ENCODE measurements around the gene SMIM20. TPM values are rescaled to one million over a fixed set of nuclear protein-coding genes. Genes with fewer than 3 reads are reported as not detected.

Gene SMIM20
- total and polyA plus RNA-seq, 2 experiments from 2014 or later, result 56.6 to 82.9 TPM

DNA sequence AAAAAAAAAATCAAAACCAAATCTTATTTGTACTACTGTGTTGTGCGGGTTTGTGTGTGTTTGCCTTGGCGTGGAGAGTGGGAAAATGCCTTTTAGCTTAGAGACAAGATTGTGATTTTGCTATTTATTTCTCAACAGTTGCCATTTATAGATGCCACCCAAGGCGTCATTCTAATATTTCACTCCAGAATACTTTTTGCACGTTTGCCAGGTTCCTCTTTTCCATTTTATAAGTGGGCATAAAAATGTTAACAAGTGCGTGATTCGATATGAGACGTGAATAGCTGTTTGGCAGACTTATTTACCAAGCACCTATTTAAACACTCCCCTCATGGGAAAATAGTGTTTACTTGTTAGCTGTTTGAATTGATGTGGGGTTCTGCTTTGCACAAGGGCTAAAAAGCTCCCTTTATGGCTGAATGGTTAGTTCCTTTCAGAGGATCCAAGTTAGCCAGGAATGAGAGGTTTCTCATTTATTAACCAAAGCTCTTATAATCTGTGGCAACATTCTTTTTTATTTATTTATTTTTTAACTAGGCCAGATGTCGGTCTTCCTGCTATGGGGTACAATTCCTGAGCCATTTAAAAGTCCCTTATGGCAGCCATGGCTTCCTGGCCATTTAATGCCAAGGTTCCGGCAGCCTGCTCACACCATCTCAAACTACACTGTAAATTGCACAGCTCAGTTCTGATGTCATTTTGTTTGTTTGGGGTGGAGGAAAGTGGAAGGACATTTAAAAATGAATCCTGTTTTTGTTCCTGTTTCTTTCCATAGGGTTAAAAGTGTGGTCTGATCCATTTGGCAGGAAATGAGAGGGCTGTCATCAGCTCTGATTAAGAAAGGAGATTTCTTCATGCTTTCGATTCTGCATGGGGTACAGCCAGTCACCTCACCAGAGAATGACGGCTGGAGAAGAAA is 14.6 kb downstream of the SMIM20 start:
- H3K27ac ChIP-seq (ENCODE audit: low read depth), result no peak overlapping the region
- no peak overlapping the region for H3K4me2 ChIP-seq
- H4K20me1 ChIP-seq (replicated peaks; ENCODE audit: insufficient read depth), result no peaks in the 10 kb centered on the region
- H3F3A ChIP-seq (replicated peaks; ENCODE audit: low read depth), result no peaks in the 10 kb centered on the region
- H3K4me1 ChIP-seq (ENCODE audit: insufficient read depth), result no peaks in the 10 kb centered on the region
- H3K9me3 Mint-ChIP-seq, result no peaks in the 10 kb centered on the region
- peaks cover 12% of the 10 kb centered on the region; the same call in 1 of the 3 replicates for H3K4me1 Mint-ChIP-seq
- no peaks in the 10 kb centered on the region for H3K27me3 ChIP-seq (ENCODE audit: insufficient read depth)
- H3K79me2 ChIP-seq (replicated peaks; ENCODE audit: insufficient read depth), result peaks cover 15% of the 10 kb centered on the region
- TF ChIP-seq ZNF331 (CRISPR knock-in tag; IDR thresholded peaks at IDR 0.05; ENCODE audit: low read depth) (no peak), EZH2phosphoT487 (IDR thresholded peaks at IDR 0.05; ENCODE audit: unreplicated experiment) (no peak), CREB1 (CRISPR knock-in tag; IDR thresholded peaks at IDR 0.05; ENCODE audit: low read depth) (no peak), JUNB (IDR thresholded peaks at IDR 0.05; ENCODE audit: unreplicated experiment) (no peak), EZH2 (IDR thresholded peaks at IDR 0.05; ENCODE audit: low read depth, unreplicated experiment) (no peak), STAT1 (IDR thresholded peaks at IDR 0.05; ENCODE audit: unreplicated experiment) (no peak), ZNF114 (CRISPR knock-in tag; IDR thresholded peaks at IDR 0.05) (no peak), NANOG (IDR thresholded peaks at IDR 0.05; ENCODE audit: borderline replicate concordance) (no peak)
- TF ChIP-seq, protein P1, sequence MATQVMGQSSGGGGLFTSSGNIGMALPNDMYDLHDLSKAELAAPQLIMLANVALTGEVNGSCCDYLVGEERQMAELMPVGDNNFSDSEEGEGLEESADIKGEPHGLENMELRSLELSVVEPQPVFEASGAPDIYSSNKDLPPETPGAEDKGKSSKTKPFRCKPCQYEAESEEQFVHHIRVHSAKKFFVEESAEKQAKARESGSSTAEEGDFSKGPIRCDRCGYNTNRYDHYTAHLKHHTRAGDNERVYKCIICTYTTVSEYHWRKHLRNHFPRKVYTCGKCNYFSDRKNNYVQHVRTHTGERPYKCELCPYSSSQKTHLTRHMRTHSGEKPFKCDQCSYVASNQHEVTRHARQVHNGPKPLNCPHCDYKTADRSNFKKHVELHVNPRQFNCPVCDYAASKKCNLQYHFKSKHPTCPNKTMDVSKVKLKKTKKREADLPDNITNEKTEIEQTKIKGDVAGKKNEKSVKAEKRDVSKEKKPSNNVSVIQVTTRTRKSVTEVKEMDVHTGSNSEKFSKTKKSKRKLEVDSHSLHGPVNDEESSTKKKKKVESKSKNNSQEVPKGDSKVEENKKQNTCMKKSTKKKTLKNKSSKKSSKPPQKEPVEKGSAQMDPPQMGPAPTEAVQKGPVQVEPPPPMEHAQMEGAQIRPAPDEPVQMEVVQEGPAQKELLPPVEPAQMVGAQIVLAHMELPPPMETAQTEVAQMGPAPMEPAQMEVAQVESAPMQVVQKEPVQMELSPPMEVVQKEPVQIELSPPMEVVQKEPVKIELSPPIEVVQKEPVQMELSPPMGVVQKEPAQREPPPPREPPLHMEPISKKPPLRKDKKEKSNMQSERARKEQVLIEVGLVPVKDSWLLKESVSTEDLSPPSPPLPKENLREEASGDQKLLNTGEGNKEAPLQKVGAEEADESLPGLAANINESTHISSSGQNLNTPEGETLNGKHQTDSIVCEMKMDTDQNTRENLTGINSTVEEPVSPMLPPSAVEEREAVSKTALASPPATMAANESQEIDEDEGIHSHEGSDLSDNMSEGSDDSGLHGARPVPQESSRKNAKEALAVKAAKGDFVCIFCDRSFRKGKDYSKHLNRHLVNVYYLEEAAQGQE (IDR thresholded peaks at IDR 0.05; ENCODE audit: unreplicated experiment), result no peak
- TF ChIP-seq, protein P2, sequence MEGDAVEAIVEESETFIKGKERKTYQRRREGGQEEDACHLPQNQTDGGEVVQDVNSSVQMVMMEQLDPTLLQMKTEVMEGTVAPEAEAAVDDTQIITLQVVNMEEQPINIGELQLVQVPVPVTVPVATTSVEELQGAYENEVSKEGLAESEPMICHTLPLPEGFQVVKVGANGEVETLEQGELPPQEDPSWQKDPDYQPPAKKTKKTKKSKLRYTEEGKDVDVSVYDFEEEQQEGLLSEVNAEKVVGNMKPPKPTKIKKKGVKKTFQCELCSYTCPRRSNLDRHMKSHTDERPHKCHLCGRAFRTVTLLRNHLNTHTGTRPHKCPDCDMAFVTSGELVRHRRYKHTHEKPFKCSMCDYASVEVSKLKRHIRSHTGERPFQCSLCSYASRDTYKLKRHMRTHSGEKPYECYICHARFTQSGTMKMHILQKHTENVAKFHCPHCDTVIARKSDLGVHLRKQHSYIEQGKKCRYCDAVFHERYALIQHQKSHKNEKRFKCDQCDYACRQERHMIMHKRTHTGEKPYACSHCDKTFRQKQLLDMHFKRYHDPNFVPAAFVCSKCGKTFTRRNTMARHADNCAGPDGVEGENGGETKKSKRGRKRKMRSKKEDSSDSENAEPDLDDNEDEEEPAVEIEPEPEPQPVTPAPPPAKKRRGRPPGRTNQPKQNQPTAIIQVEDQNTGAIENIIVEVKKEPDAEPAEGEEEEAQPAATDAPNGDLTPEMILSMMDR (conservative IDR thresholded peaks at IDR 0.05; ENCODE audit: low read depth in 2 of 2), result no peak
- no peak overlapping the region for H2AFZ ChIP-seq
- H3K27me3 Mint-ChIP-seq (ENCODE audit: insufficient read depth, low read depth, poor library complexity), result peaks cover 2% of the 10 kb centered on the region
- H3K9me2 ChIP-seq (ENCODE audit: insufficient read depth), result no peaks in the 10 kb centered on the region
- ATAC-seq, result no peak
- H3K4me3 ChIP-seq, result no peak overlapping the region
- H3K36me3 Mint-ChIP-seq (ENCODE audit: low read depth), result peaks cover 9% of the 10 kb centered on the region
- H3K27ac Mint-ChIP-seq, result no peak overlapping the region
- H3K36me3 ChIP-seq (ENCODE audit: insufficient read depth), result no peaks in the 10 kb centered on the region
- no peak overlapping the region for H3K4me3 Mint-ChIP-seq
- DNase-seq (ENCODE audit: low spot score), result no peak

Measured in GM23338 (cell line).